Measurements from ENCODE around the gene ENOX1.

Gene ENOX1

GRCh38 chr13:43206838-43207237 is 579.9 kb downstream of the ENOX1 start:
- H3K4me3 ChIP-seq (replicated peaks; ENCODE audit: low read depth, low read length): no peak overlapping the region
- no peak for TF ChIP-seq CTCF (IDR thresholded peaks at IDR 0.05; ENCODE audit: low read length, missing control alignments)
- DNase-seq (ENCODE audit: low read depth): no peak

GRCh38 chr13:43205416-43205815 is 581.4 kb downstream of the ENOX1 start:
- DNase-seq (ENCODE audit: low read depth): no peak
- no peak overlapping the region for H3K4me3 ChIP-seq (replicated peaks; ENCODE audit: low read depth, low read length)
- TF ChIP-seq CTCF (IDR thresholded peaks at IDR 0.05; ENCODE audit: low read length, missing control alignments): no peak

- H3K4me3 ChIP-seq (replicated peaks; ENCODE audit: low read depth, low read length): no peak overlapping the region
- DNase-seq (ENCODE audit: low read depth): no peak
- no peak for TF ChIP-seq CTCF (IDR thresholded peaks at IDR 0.05; ENCODE audit: low read length, missing control alignments)
Measured at GRCh38 chr13:43204591-43204990, 582.2 kb downstream of the ENOX1 start.

GRCh38 chr13:43203781-43204180 is 583.0 kb downstream of the ENOX1 start:
- DNase-seq (ENCODE audit: low read depth): no peak
- TF ChIP-seq CTCF (IDR thresholded peaks at IDR 0.05; ENCODE audit: low read length, missing control alignments): no peak
- no peak overlapping the region for H3K4me3 ChIP-seq (replicated peaks; ENCODE audit: low read depth, low read length)

- no peak overlapping the region for H3K4me3 ChIP-seq (replicated peaks; ENCODE audit: low read depth, low read length)
- no peak for DNase-seq (ENCODE audit: low read depth)
- TF ChIP-seq CTCF (IDR thresholded peaks at IDR 0.05; ENCODE audit: low read length, missing control alignments): no peak
Measured at GRCh38 chr13:43200736-43201135, 586.0 kb downstream of the ENOX1 start.

GRCh38 chr13:43200307-43200706 is 586.5 kb downstream of the ENOX1 start:
- no peak for TF ChIP-seq CTCF (IDR thresholded peaks at IDR 0.05; ENCODE audit: low read length, missing control alignments)
- no peak for DNase-seq (ENCODE audit: low read depth)
- no peak overlapping the region for H3K4me3 ChIP-seq (replicated peaks; ENCODE audit: low read depth, low read length)

GRCh38 chr13:43196750-43197370 is 589.9 kb downstream of the ENOX1 start:
- no peak for DNase-seq (ENCODE audit: low read depth)
- no peak overlapping the region for H3K4me3 ChIP-seq (replicated peaks; ENCODE audit: low read depth, low read length)
- no peak for TF ChIP-seq CTCF (IDR thresholded peaks at IDR 0.05; ENCODE audit: low read length, missing control alignments)
